ENCODE measurements around the gene POC1A. TPM values are rescaled to one million over a fixed set of nuclear protein-coding genes. Genes with fewer than 3 reads are reported as not detected.
"Not testable (repeated sequence)": the region's sequence is repeated elsewhere in the genome, so short reads cannot be mapped to it uniquely, and the experiment has no call there.

POC1A gene
- total and polyA plus RNA-seq, 7 donors: 0.66 to 15.8 (median 1.7) TPM

- 91 to 92% methylated on average over 4 of the region's 4 CpGs for WGBS, 2 donors
- Histone ChIP-seq H3K9me3 (no peaks in the 10 kb centered on the region), H3K36me3 (no peaks in the 10 kb centered on the region), H3K4me3 (no peak overlapping the region), H3K27me3 (no peaks in the 10 kb centered on the region), H3K4me1 (peaks cover 0 to 17% (median 14%) of the 10 kb centered on the region in 4 donors), H3K27ac (peak overlapping the region in 1 of 4 donors; percentile 85)
- TF ChIP-seq POLR2A (IDR thresholded peaks at IDR 0.05) (no peak), EP300 (IDR thresholded peaks at IDR 0.05) (no peak), CTCF (IDR thresholded peaks at IDR 0.05) (no peak), POLR2AphosphoS5 (IDR thresholded peaks at IDR 0.05) (no peak)
- intact Hi-C loops (cut with DNase I): loop anchor here (2.0 kb wide), 2 partner anchors 43 to 131 kb away; partner anchors contain the start of genes ALAS1 and GLYCTK
- peak; percentile 15 for DNase-seq
These were observed 1.7 kb upstream of the POC1A start for GRCh38 chr3:52155912-52156311.

- TF ChIP-seq POLR2A (IDR thresholded peaks at IDR 0.05) (no peak), EP300 (IDR thresholded peaks at IDR 0.05) (no peak), CTCF (IDR thresholded peaks at IDR 0.05) (no peak), POLR2AphosphoS5 (IDR thresholded peaks at IDR 0.05) (no peak)
- Histone ChIP-seq H3K4me3 (peak overlapping the region; percentile 47 to 65 (median 60)), H3K4me1 (peaks cover 0 to 17% (median 14%) of the 10 kb centered on the region in 4 donors), H3K36me3 (no peaks in the 10 kb centered on the region), H3K27ac (peak overlapping the region; percentile 85 to 92 (median 86)), H3K9me3 (no peaks in the 10 kb centered on the region), H3K27me3 (no peaks in the 10 kb centered on the region)
- intact Hi-C loops (cut with DNase I): loop anchor here (1.0 to 5.0 kb wide), 4 partner anchors 45 to 211 kb away; partner anchors contain the start of genes ALAS1, GLYCTK, PARP3 and RRP9
- DNase-seq: no peak
- WGBS, 2 donors: 5 to 19% methylated on average over 18 of the region's 18 CpGs
These were observed 680 bp downstream of the POC1A start for GRCh38 chr3:52153389-52154096.

GRCh38 chr3:52151991-52152390 is 2.2 kb downstream of the POC1A start:
- H3K9me3 ChIP-seq, H3K27me3 ChIP-seq, H3K27ac ChIP-seq, DNase-seq, H3K4me3 ChIP-seq, H3K36me3 ChIP-seq: not testable (repeated sequence)
- H3K4me1 ChIP-seq: peaks cover 0 to 17% (median 14%) of the 10 kb centered on the region in 4 donors
- intact Hi-C loops (cut with DNase I): loop anchor here (5.0 kb wide), 1 partner anchor 210 kb away; the partner anchor contains the start of genes PARP3 and RRP9
- 91 to 96% methylated on average over 4 of the region's 4 CpGs for WGBS, 2 donors

GRCh38 chr3:52150860-52151259 is 3.4 kb downstream of the POC1A start:
- Histone ChIP-seq H3K36me3 (no peaks in the 10 kb centered on the region), H3K27me3 (no peaks in the 10 kb centered on the region), H3K9me3 (no peaks in the 10 kb centered on the region), H3K4me3 (no peak overlapping the region), H3K27ac (no peak overlapping the region), H3K4me1 (peaks cover 0 to 17% (median 14%) of the 10 kb centered on the region in 4 donors)
- intact Hi-C loops (cut with DNase I): loop anchor here (5.0 kb wide), 1 partner anchor 209 kb away; the partner anchor contains the start of genes PARP3 and RRP9
- no peak for DNase-seq
- TF ChIP-seq CTCF (IDR thresholded peaks at IDR 0.05) (no peak), POLR2AphosphoS5 (IDR thresholded peaks at IDR 0.05) (no peak), EP300 (IDR thresholded peaks at IDR 0.05) (no peak), POLR2A (IDR thresholded peaks at IDR 0.05) (no peak)
- WGBS, 2 donors: 92 to 97% methylated on average over 4 of the region's 4 CpGs

- Histone ChIP-seq H3K4me3 (no peak overlapping the region), H3K27ac (no peak overlapping the region), H3K9me3 (no peaks in the 10 kb centered on the region), H3K36me3 (no peaks in the 10 kb centered on the region), H3K27me3 (no peaks in the 10 kb centered on the region), H3K4me1 (peaks cover 0 to 16% (median 14%) of the 10 kb centered on the region in 4 donors)
- no peak for TF ChIP-seq EP300 (IDR thresholded peaks at IDR 0.05)
- TF ChIP-seq POLR2AphosphoS5 (IDR thresholded peaks at IDR 0.05): no peak
- no peak for TF ChIP-seq CTCF (IDR thresholded peaks at IDR 0.05)
- TF ChIP-seq POLR2A (IDR thresholded peaks at IDR 0.05): no peak
- WGBS, 2 donors: 95 to 96% methylated on average over 3 of the region's 3 CpGs
- DNase-seq: no peak
- intact Hi-C loops (cut with DNase I): loop anchor here (5.0 kb wide), 1 partner anchor 208 kb away; the partner anchor contains the start of genes PARP3 and RRP9
These were observed 3.9 kb downstream of the POC1A start for GRCh38 chr3:52150357-52150756.
